A549 (cell line): ENCODE measurements around the gene CRIP3. TPM values are rescaled to one million over a fixed set of nuclear protein-coding genes. Genes with fewer than 3 reads are reported as not detected.

ENCODE experiments used
- ATAC-seq, 2 experiments: fragments of 200-7000 bp in 1 of 2; fragments of >200 bp in 1 of 2; cut with Nextera tagmentation in 1 of 2; cut with Tn5 transposase in 1 of 2; 3 replicates each; pipeline versions ENCODE4 v1.8.0 to v1.9.1; 2018 to 2020; ENCODE audit warnings: mild to moderate bottlenecking in 1 of 2, moderate library complexity in 1 of 2
- CTCF ChIA-PET: fragments of 300-600 bp; sonication (Branson Sonifier 250); formaldehyde crosslinking; extraction: SDS; loops from one replicate; lab custom pipeline; 2021; ENCODE audit warnings: antibody characterized with exemption, inconsistent platforms; lab: Yijun Ruan, JAX
- POLR2A ChIA-PET: fragments of 350-600 bp; formaldehyde crosslinking; extraction: SDS; loops from one replicate; lab custom pipeline; 2021; ENCODE audit warnings: antibody characterized with exemption, inconsistent platforms; lab: Yijun Ruan, JAX
- DNase-seq, 2 experiments: peaks; one replicate each; pipeline versions ENCODE4 v3.0.0 to v3.0.0-alpha.2; 2011 to 2016; ENCODE audit warnings: low read depth in 1 of 2, low spot score in 1 of 2
- FAIRE-seq: peaks from 2 replicates; lab custom pipeline; 2011; peaks lifted over from hg19 to GRCh38; lab: Jason Lieb, UNC
- H3K27ac ChIP-seq, 2 experiments: fragments of >200 bp; sonication (Bioruptor Twin); formaldehyde crosslinking; 3 replicates each; pipeline ENCODE4 v1.5.1; 2016 to 2017
- H3K4me1 ChIP-seq: fragments of >200 bp; sonication (Bioruptor Twin); formaldehyde crosslinking; 3 replicates; pipeline ENCODE4 v1.6.1; 2016
- H3K4me2 ChIP-seq: fragments of >200 bp; sonication (Bioruptor Twin); formaldehyde crosslinking; 3 replicates; pipeline ENCODE4 v1.6.1; 2016
- H3K4me3 ChIP-seq: fragments of >200 bp; sonication (Bioruptor Twin); formaldehyde crosslinking; 3 replicates; pipeline ENCODE4 v1.5.1; 2016
- H3K9me3 ChIP-seq: fragments of >200 bp; sonication (Bioruptor Twin); formaldehyde crosslinking; 3 replicates; pipeline ENCODE4 v1.6.1; 2016
- CBX2 ChIP-seq: fragments of 200-600 bp; sonication (generic); IDR thresholded peaks from 2 replicates; pipeline ENCODE4 v1.6.1; 2016; ENCODE audit warnings: low read depth, mild to moderate bottlenecking, borderline replicate concordance
- EHF ChIP-seq: fragments of 250-450 bp; sonication (Bioruptor Pico); IDR thresholded peaks from 2 replicates; pipeline ENCODE4 v1.5.0; 2020; ENCODE audit warnings: mild to moderate bottlenecking
- ESRRA ChIP-seq: fragments of 150-350 bp; IDR thresholded peaks from 2 replicates; pipeline ENCODE4 v1.6.1; 2014; ENCODE audit warnings: mild to moderate bottlenecking, low read length, borderline replicate concordance
- FOSB ChIP-seq: fragments of 250-450 bp; sonication (Bioruptor Pico); IDR thresholded peaks from 2 replicates; pipeline ENCODE4 v1.5.0; 2020; ENCODE audit warnings: mild to moderate bottlenecking, moderate library complexity
- FOSL2 ChIP-seq, 2 experiments: fragments of 450-650 bp in 1 of 2; fragments of >200 bp in 1 of 2; sonication (Bioruptor Twin) in 1 of 2; formaldehyde crosslinking; IDR thresholded peaks; 2 replicates each; pipeline versions ENCODE4 v1.5.0 to v1.6.1; 2016 to 2020; ENCODE audit warnings: mild to moderate bottlenecking in 1 of 2, moderate library complexity in 1 of 2
- HOXA7 ChIP-seq: fragments of 250-450 bp; sonication (Bioruptor Pico); IDR thresholded peaks from 2 replicates; pipeline ENCODE4 v1.5.0; 2020; ENCODE audit warnings: mild to moderate bottlenecking, moderate library complexity
- HOXB13 ChIP-seq: fragments of 250-450 bp; sonication (Bioruptor Pico); IDR thresholded peaks from 2 replicates; pipeline ENCODE4 v1.5.0; 2020; ENCODE audit warnings: low read depth, mild to moderate bottlenecking, moderate library complexity
- JUN ChIP-seq, 2 experiments: fragments of >200 bp; sonication (Bioruptor Twin); formaldehyde crosslinking; IDR thresholded peaks; 2 replicates in 1 of 2; 3 replicates in 1 of 2; pipeline ENCODE4 v1.6.1; 2016 to 2017
- JUNB ChIP-seq: fragments of >200 bp; sonication (Bioruptor Twin); formaldehyde crosslinking; IDR thresholded peaks from 2 replicates; pipeline ENCODE4 v1.6.1; 2016
- MAZ ChIP-seq: fragments of 150-350 bp; IDR thresholded peaks from 2 replicates; pipeline ENCODE4 v1.6.1; 2014; ENCODE audit warnings: antibody characterized with exemption, low read depth, low read length, borderline replicate concordance
- POLR2AphosphoS2 ChIP-seq: conservative IDR thresholded peaks from 2 replicates; pipeline ENCODE4 v1.6.1; 2012; ENCODE audit warnings: low read length, improper control_type of control experiment, inconsistent platforms
- RFX5 ChIP-seq: fragments of 450-650 bp; IDR thresholded peaks from 2 replicates; pipeline ENCODE4 v1.7.1; 2014; ENCODE audit warnings: antibody characterized with exemption, mild to moderate bottlenecking, moderate library complexity
- ZNF302 ChIP-seq: fragments of 250-450 bp; sonication (Bioruptor Pico); IDR thresholded peaks from 2 replicates; pipeline ENCODE4 v1.9.0; 2021; ENCODE audit warnings: inconsistent platforms, mild to moderate bottlenecking, moderate library complexity
- WGBS: methylation state at CpG from one replicate; pipeline ENCODE4 v1.1.6; 2017; ENCODE audit errors: missing lambda C conversion rate; 5-methylcytosine and 5-hydroxymethylcytosine counted together
- polyA plus RNA-seq, 4 experiments: library from polyadenylated mRNA; depleted of rRNA in 3 of 4; stranded (reverse); fragments of >200 nt; fragmentation: RNase III in 1 of 4; extraction: RNeasy Plus Mini Kit Qiagen cat#74134 plus additional on column Dnase treatment in 1 of 4; gene quantifications; 2 replicates in 3 of 4; 3 replicates in 1 of 4; pipeline ENCODE4 v1.2.3, GENCODE V29; 2011 to 2017
- TF ChIP-seq, protein P1 (sequence below): IDR thresholded peaks from 2 replicates; pipeline ENCODE4 v1.6.1; 2012
- TF ChIP-seq, protein P2 (sequence below): fragments of >200 bp; sonication (Bioruptor Twin); formaldehyde crosslinking; IDR thresholded peaks from 2 replicates; pipeline ENCODE4 v1.6.1; 2016
- TF ChIP-seq, protein P3 (sequence below): fragments of 150-350 bp; IDR thresholded peaks from 2 replicates; pipeline ENCODE4 v1.6.1; 2014; ENCODE audit warnings: low read depth, mild to moderate bottlenecking, low read length

Gene CRIP3
- polyA plus RNA-seq, 2 of the 4 experiments (the other 2 are of a cell fraction), result 1.3 to 2.8 TPM

DNA sequence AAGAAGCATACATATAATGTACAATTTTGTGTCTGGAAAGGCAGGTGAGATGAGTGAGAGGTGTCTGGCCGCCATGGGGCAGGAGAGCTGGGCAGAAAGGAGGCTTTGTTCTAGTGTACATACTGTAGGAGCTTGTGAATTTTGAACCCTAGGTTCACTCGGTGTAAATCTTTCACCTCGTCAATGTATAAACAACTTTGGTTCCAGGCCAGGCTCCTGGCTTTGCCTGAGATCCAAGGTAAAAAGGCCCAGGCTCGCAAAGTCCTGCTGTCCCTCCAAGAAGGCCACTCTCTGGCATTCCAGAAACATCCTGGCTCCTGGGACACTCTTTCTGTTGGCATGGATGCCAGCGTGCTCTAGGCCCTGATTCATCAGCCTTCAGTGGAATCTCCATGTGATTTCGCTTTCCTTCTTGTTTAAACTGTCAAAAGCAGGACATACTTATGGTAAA is 17.7 kb downstream of the CRIP3 start (continued):
- TF ChIP-seq JUNB (no peak), MAZ (no peak), JUN (IDR thresholded peaks at IDR 0.05) (no peak)

DNA sequence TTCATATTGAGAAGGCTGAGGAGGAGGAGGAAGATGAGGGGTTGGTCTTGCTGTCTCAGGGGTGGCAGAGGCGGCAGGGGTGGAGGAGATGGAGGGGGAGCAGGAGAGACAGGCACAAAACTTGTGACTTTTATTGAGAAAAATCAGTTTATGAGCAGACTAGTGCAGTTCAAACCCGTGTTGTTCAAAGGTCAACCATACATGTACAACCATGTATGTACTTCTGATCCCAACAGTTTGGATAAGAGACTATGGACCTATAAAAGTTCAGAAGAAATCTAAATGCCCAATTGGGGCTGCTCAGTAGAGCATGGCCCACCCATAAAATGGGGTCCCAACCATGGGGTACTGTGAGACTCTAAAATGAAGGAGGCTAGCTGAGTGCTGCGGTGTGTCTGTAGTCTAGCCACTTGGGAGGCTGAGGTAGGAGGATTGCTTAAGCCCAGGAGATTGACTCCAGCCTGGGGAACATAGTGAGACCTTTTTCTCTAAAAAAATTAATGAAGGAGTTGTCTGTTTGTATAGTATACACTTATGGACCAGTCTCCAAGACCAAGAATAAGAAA is 18.2 kb downstream of the CRIP3 start:
- TF ChIP-seq HOXA7 (CRISPR knock-in tag), result no peak
- TF ChIP-seq, protein P1, sequence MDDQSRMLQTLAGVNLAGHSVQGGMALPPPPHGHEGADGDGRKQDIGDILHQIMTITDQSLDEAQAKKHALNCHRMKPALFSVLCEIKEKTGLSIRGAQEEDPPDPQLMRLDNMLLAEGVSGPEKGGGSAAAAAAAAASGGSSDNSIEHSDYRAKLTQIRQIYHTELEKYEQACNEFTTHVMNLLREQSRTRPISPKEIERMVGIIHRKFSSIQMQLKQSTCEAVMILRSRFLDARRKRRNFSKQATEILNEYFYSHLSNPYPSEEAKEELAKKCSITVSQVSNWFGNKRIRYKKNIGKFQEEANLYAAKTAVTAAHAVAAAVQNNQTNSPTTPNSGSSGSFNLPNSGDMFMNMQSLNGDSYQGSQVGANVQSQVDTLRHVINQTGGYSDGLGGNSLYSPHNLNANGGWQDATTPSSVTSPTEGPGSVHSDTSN, result no peak
- TF ChIP-seq ZNF302, result no peak
- no peak for TF ChIP-seq FOSB (CRISPR knock-in tag)
- no peak for TF ChIP-seq HOXB13 (CRISPR knock-in tag)
- TF ChIP-seq, all 56 proteins: peak for 0
- Histone ChIP-seq H3K4me1 (peaks cover 14% of the 10 kb centered on the region; the same call in 2 of the 3 replicates), H3K9me3 (no peaks in the 10 kb centered on the region), H3K4me3 (no peak overlapping the region), H3K27ac (no peak overlapping the region), H3K4me2 (no peak overlapping the region)
- FAIRE-seq, result no peak
- POLR2A ChIA-PET, result no interaction called here
- CTCF ChIA-PET, result no interaction called here
- DNase-seq, result no peak
- ATAC-seq, result no peak
- WGBS, result 56% methylated on average over 3 of the region's 3 CpGs

DNA sequence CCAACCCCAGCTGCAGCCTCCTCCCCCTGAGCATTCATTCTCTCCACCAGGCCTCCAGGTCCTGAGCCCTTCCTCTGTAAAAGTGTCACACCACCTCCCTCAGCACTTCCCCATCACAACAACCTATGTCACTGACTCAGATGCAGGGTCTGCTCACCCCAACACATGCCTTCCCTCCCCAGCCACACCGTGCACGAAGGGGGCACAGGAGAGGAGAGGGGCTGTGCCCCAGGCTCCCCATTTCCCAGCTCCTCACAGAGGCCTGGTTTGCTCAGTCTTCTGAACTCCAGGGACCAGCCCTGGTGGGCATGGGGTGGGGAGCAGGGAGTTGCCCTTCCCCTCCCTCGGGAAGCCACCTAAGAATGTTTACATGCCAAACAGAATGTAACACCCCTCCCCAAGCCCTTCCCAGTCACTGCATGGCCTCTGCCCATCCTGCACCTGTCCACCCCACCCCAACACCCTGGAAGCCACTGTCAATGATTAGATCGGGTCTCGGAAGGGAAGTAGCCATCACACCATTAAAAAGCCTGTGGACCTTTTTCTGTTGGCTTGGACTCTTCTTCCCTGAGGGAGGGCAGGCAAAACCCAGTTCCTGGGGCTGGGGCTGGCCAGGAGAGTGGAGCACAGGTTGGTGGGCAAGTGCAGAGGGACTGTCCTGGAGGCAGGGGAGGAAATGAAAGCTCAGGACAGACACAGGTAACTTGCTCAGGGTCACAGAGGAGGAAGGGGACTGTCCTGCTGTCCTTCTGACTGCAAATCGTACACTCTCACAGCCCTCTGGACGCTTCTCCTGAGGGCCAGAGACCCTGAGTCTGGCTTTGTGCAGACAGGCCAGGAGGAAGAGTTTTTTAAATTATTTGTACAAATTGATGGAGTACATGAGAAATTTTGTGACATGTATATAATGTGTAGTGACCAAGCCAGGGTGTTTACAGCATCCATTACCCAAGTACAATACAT is 20.6 kb downstream of the CRIP3 start:
- ATAC-seq (peak in 1 of 2 experiments; percentile 27; a peak in 2 of 6 replicates), FAIRE-seq (no peak), DNase-seq (no peak)
- H3K4me2 ChIP-seq, result peak overlapping the region; percentile 37; the same call in 2 of the 3 replicates
- H3K4me3 ChIP-seq, result no peak overlapping the region
- WGBS, result 64% methylated on average over 6 of the region's 7 CpGs
- H3K9me3 ChIP-seq, result no peaks in the 10 kb centered on the region
- TF ChIP-seq FOSL2 (IDR thresholded peaks at IDR 0.05) (no peak), FOSL2 (CRISPR knock-in tag; IDR thresholded peaks at IDR 0.05) (no peak), CBX2 (no peak), EHF (CRISPR knock-in tag) (no peak), POLR2AphosphoS2 (no peak), ESRRA (no peak), RFX5 (no peak)
- TF ChIP-seq, protein P2, sequence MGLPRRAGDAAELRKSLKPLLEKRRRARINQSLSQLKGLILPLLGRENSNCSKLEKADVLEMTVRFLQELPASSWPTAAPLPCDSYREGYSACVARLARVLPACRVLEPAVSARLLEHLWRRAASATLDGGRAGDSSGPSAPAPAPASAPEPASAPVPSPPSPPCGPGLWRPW, result no peak
- TF ChIP-seq, protein P3, sequence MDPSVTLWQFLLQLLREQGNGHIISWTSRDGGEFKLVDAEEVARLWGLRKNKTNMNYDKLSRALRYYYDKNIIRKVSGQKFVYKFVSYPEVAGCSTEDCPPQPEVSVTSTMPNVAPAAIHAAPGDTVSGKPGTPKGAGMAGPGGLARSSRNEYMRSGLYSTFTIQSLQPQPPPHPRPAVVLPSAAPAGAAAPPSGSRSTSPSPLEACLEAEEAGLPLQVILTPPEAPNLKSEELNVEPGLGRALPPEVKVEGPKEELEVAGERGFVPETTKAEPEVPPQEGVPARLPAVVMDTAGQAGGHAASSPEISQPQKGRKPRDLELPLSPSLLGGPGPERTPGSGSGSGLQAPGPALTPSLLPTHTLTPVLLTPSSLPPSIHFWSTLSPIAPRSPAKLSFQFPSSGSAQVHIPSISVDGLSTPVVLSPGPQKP, result no peak
- peaks cover 14% of the 10 kb centered on the region; the same call in 2 of the 3 replicates for H3K4me1 ChIP-seq
- POLR2A ChIA-PET, result no interaction called here
- H3K27ac ChIP-seq, result peak overlapping the region in 1 of 2 experiments; percentile 63; a peak in 3 of 6 replicates
- CTCF ChIA-PET, result interaction anchor here (0.8 to 2.6 kb wide), 4 partner anchors 8 to 46 kb away, joined by 3 to 6 read pairs (median 4); no protein-coding TSS in a partner anchor
